Articular chondrocyte of knee joint (primary cell): ENCODE results near the gene VIP. TPM values are rescaled to one million over a fixed set of nuclear protein-coding genes. Genes with fewer than 3 reads are reported as not detected.

Experiments used
- total RNA-seq: library from RNA; depleted of rRNA; stranded (reverse); fragments of >200 nt; gene quantifications from 2 replicates; pipeline ENCODE4 v1.2.3, GENCODE V29; 2012

VIP gene
- total RNA-seq, result not detected in 2 replicates

GRCh38 chr6:152750694-152751093 lies at the start of gene VIP:
Gene VIP, plus strand, starts transcription at chr6:152750797. Its CDS starts 1,381 bp downstream, at chr6:152752178.

Other genes with a start within 250 kb of the VIP start
- 241 and 269 TPM in 2 replicates for gene SYNE1, start 113.4 kb upstream of the VIP start, total RNA-seq
- gene MYCT1, start 52.9 kb upstream of the VIP start, total RNA-seq, result 0.13 and 0.32 TPM in 2 replicates
- gene FBXO5, start 232.2 kb downstream of the VIP start, total RNA-seq, result 11.0 and 17.7 TPM in 2 replicates